ENCODE results near the gene GPC3.

GRCh38 chrX:133913009-133913408, 72.4 kb downstream of the GPC3 start:
- TF ChIP-seq, protein P1, sequence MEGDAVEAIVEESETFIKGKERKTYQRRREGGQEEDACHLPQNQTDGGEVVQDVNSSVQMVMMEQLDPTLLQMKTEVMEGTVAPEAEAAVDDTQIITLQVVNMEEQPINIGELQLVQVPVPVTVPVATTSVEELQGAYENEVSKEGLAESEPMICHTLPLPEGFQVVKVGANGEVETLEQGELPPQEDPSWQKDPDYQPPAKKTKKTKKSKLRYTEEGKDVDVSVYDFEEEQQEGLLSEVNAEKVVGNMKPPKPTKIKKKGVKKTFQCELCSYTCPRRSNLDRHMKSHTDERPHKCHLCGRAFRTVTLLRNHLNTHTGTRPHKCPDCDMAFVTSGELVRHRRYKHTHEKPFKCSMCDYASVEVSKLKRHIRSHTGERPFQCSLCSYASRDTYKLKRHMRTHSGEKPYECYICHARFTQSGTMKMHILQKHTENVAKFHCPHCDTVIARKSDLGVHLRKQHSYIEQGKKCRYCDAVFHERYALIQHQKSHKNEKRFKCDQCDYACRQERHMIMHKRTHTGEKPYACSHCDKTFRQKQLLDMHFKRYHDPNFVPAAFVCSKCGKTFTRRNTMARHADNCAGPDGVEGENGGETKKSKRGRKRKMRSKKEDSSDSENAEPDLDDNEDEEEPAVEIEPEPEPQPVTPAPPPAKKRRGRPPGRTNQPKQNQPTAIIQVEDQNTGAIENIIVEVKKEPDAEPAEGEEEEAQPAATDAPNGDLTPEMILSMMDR (IDR thresholded peaks at IDR 0.05): no peak
- no peak for TF ChIP-seq POLR2AphosphoS5 (IDR thresholded peaks at IDR 0.05)
- no peak for TF ChIP-seq POLR2A (IDR thresholded peaks at IDR 0.05)
- TF ChIP-seq EP300 (IDR thresholded peaks at IDR 0.05): no peak

All from suprapubic skin (tissue), 4 donors.